Measurements from ENCODE around the gene BUB3. TPM values are rescaled to one million over a fixed set of nuclear protein-coding genes. Genes with fewer than 3 reads are reported as not detected.

Gene BUB3
- polyA plus RNA-seq, 1 donor (not counting 4 experiments of a cell fraction or from before 2014, with no cell fraction given): 162 TPM

DNA sequence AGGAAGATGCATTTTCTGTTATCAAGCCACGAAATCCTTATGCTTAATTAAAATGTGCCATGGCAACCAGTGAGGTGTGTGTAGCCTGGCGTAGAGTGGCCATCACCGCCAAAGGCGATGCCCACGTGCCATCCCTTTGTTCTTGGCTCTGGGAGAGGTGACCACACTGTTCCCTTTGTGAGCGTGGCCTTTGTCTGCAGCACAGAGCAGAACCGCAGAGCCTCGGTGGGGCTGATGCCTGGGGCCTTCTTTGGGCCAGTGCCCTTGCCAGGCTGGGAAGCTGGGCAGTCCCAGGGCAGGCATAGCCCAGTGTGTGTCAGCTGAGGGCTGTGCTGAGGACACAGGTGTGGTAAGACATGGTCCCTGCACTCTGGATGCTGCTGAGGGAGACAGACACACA, 48.3 kb downstream of the BUB3 start:
- Histone ChIP-seq H3K9ac (ENCODE audit: control insufficient read depth, extremely low read depth, insufficient read depth, low read length) (no peak overlapping the region), H3K9me1 (ENCODE audit: control insufficient read depth, extremely low read depth, insufficient read depth, low read length) (no peaks in the 10 kb centered on the region), H3K4me1 (ENCODE audit: control insufficient read depth, extremely low read depth, insufficient read depth, low read length) (no peaks in the 10 kb centered on the region), H3K36me3 (ENCODE audit: control insufficient read depth in 2 of 2, extremely low read depth in 1 of 2, insufficient read depth in 2 of 2, low read length in 2 of 2) (no peaks in the 10 kb centered on the region), H3K4me3 (ENCODE audit: control insufficient read depth in 2 of 3, extremely low read depth in 1 of 3, insufficient read depth in 2 of 3, low read depth in 1 of 3, low read length in 3 of 3) (no peak overlapping the region), H3K79me2 (ENCODE audit: control insufficient read depth, insufficient read depth, low read length) (no peaks in the 10 kb centered on the region), H3K27ac (ENCODE audit: control insufficient read depth, insufficient read depth, low read length) (no peak overlapping the region), H2AFZ (ENCODE audit: control insufficient read depth, low read length) (no peak overlapping the region), H3K27me3 (ENCODE audit: control insufficient read depth, extremely low read depth, insufficient read depth, low read length) (no peaks in the 10 kb centered on the region), H4K20me1 (ENCODE audit: control insufficient read depth, extremely low read depth, insufficient read depth, low read length) (no peaks in the 10 kb centered on the region), H3K9me3 (ENCODE audit: control insufficient read depth, low read depth, low read length) (no peaks in the 10 kb centered on the region), H3K4me2 (ENCODE audit: control insufficient read depth, extremely low read depth, insufficient read depth, low read depth, low read length) (no peak overlapping the region)
- DNase-seq (ENCODE audit: low read depth, low spot score) (no peak), FAIRE-seq (no peak)
- TF ChIP-seq EZH2 (IDR thresholded peaks at IDR 0.05; ENCODE audit: low read length): no peak
- TF ChIP-seq, protein P1, sequence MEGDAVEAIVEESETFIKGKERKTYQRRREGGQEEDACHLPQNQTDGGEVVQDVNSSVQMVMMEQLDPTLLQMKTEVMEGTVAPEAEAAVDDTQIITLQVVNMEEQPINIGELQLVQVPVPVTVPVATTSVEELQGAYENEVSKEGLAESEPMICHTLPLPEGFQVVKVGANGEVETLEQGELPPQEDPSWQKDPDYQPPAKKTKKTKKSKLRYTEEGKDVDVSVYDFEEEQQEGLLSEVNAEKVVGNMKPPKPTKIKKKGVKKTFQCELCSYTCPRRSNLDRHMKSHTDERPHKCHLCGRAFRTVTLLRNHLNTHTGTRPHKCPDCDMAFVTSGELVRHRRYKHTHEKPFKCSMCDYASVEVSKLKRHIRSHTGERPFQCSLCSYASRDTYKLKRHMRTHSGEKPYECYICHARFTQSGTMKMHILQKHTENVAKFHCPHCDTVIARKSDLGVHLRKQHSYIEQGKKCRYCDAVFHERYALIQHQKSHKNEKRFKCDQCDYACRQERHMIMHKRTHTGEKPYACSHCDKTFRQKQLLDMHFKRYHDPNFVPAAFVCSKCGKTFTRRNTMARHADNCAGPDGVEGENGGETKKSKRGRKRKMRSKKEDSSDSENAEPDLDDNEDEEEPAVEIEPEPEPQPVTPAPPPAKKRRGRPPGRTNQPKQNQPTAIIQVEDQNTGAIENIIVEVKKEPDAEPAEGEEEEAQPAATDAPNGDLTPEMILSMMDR (optimal IDR thresholded peaks at IDR 0.05 in 1 of 3, IDR thresholded peaks at IDR 0.05 in 1 of 3, conservative IDR thresholded peaks at IDR 0.05 in 1 of 3; ENCODE audit: extremely low read depth in 1 of 3, insufficient read depth in 2 of 3, low read length in 3 of 3): no peak
- dilution Hi-C loops (cut with MboI; ENCODE audit: extremely low pct_ligation_motif_present, low sequenced_read_pairs): no loop called here

DNA sequence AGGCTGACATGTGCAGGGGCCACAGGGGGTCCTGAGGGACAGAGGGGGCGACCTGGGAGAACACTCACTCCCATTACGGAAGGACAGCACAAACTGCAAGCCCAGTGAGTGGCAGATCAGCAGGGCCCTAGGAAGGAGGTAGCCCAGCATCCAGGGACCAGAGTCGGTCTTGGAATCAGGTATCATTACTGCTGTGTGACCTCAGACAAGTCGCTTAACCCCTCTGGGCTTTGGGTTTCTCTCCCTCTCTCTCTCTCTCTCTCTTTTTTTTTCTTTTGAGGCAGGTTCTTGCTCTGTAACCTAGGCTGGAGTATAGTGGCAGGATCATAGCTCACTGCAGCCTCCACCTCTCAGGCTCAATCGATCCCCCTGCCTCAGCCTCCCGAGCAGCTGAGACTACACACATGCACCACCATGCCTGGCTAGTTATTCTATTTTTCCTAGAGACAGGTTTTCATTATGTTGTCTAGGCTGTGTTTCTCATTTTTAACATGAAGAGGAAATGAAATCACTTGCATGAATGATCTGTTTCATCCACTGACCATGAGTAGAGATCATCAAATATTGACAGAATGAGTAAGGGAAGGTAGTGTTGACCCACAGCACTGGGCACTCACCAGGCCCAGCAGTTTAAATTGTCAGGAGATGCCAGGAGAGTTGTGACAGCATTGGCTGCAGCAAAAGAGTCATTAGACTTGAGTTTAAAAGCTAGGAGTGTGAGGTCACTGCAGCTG, 49.4 kb downstream of the BUB3 start:
- no peaks in the 10 kb centered on the region for H3K9me3 ChIP-seq (ENCODE audit: control insufficient read depth, low read depth, low read length)
- no peaks in the 10 kb centered on the region for H3K79me2 ChIP-seq (ENCODE audit: control insufficient read depth, insufficient read depth, low read length)
- no peaks in the 10 kb centered on the region for H3K36me3 ChIP-seq (ENCODE audit: control insufficient read depth in 2 of 2, extremely low read depth in 1 of 2, insufficient read depth in 2 of 2, low read length in 2 of 2)
- no peak overlapping the region for H3K27ac ChIP-seq (ENCODE audit: control insufficient read depth, insufficient read depth, low read length)
- no peak for TF ChIP-seq EZH2 (IDR thresholded peaks at IDR 0.05; ENCODE audit: low read length)
- TF ChIP-seq, protein P1 (optimal IDR thresholded peaks at IDR 0.05 in 1 of 3, IDR thresholded peaks at IDR 0.05 in 1 of 3, conservative IDR thresholded peaks at IDR 0.05 in 1 of 3; ENCODE audit: extremely low read depth in 1 of 3, insufficient read depth in 2 of 3, low read length in 3 of 3): no peak
- no peaks in the 10 kb centered on the region for H4K20me1 ChIP-seq (ENCODE audit: control insufficient read depth, extremely low read depth, insufficient read depth, low read length)
- H3K9ac ChIP-seq (ENCODE audit: control insufficient read depth, extremely low read depth, insufficient read depth, low read length): no peak overlapping the region
- dilution Hi-C loops (cut with MboI; ENCODE audit: extremely low pct_ligation_motif_present, low sequenced_read_pairs): no loop called here
- H3K4me3 ChIP-seq (ENCODE audit: control insufficient read depth in 2 of 3, extremely low read depth in 1 of 3, insufficient read depth in 2 of 3, low read depth in 1 of 3, low read length in 3 of 3): no peak overlapping the region
- H3K4me1 ChIP-seq (ENCODE audit: control insufficient read depth, extremely low read depth, insufficient read depth, low read length): no peaks in the 10 kb centered on the region
- FAIRE-seq: no peak
- H2AFZ ChIP-seq (ENCODE audit: control insufficient read depth, low read length): no peak overlapping the region
- DNase-seq (ENCODE audit: low read depth, low spot score): no peak
- no peaks in the 10 kb centered on the region for H3K27me3 ChIP-seq (ENCODE audit: control insufficient read depth, extremely low read depth, insufficient read depth, low read length)
- no peaks in the 10 kb centered on the region for H3K9me1 ChIP-seq (ENCODE audit: control insufficient read depth, extremely low read depth, insufficient read depth, low read length)
- no peak overlapping the region for H3K4me2 ChIP-seq (ENCODE audit: control insufficient read depth, extremely low read depth, insufficient read depth, low read depth, low read length)

All from keratinocyte (primary cell).